ENCODE data around the gene ZHX3.

Gene ZHX3

GRCh38 chr20:41168281-41169161, 149.0 kb downstream of the ZHX3 start:
- Histone ChIP-seq H3K79me2 (no peaks in the 10 kb centered on the region), H3K27ac (no peak overlapping the region), H3K9ac (no peak overlapping the region), H2AFZ (no peak overlapping the region), H3K27me3 (ENCODE audit: control insufficient read depth, insufficient read depth, low read length) (no peaks in the 10 kb centered on the region), H3K4me1 (no peaks in the 10 kb centered on the region), H3K4me2 (ENCODE audit: low read length) (no peak overlapping the region), H3K4me3 (ENCODE audit: low read depth, low read length) (no peak overlapping the region), H3K9me3 (ENCODE audit: control insufficient read depth, low read length) (no peaks in the 10 kb centered on the region), H3K36me3 (ENCODE audit: control insufficient read depth, insufficient read depth, low read length) (no peaks in the 10 kb centered on the region)
- TF ChIP-seq, protein P1, sequence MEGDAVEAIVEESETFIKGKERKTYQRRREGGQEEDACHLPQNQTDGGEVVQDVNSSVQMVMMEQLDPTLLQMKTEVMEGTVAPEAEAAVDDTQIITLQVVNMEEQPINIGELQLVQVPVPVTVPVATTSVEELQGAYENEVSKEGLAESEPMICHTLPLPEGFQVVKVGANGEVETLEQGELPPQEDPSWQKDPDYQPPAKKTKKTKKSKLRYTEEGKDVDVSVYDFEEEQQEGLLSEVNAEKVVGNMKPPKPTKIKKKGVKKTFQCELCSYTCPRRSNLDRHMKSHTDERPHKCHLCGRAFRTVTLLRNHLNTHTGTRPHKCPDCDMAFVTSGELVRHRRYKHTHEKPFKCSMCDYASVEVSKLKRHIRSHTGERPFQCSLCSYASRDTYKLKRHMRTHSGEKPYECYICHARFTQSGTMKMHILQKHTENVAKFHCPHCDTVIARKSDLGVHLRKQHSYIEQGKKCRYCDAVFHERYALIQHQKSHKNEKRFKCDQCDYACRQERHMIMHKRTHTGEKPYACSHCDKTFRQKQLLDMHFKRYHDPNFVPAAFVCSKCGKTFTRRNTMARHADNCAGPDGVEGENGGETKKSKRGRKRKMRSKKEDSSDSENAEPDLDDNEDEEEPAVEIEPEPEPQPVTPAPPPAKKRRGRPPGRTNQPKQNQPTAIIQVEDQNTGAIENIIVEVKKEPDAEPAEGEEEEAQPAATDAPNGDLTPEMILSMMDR (IDR thresholded peaks at IDR 0.05) = no peak

- Histone ChIP-seq H3K9ac (no peak overlapping the region), H3K36me3 (ENCODE audit: control insufficient read depth, insufficient read depth, low read length) (no peaks in the 10 kb centered on the region), H3K27ac (no peak overlapping the region), H3K4me1 (no peaks in the 10 kb centered on the region), H2AFZ (no peak overlapping the region), H3K27me3 (ENCODE audit: control insufficient read depth, insufficient read depth, low read length) (no peaks in the 10 kb centered on the region), H3K4me2 (ENCODE audit: low read length) (no peak overlapping the region), H3K4me3 (ENCODE audit: low read depth, low read length) (no peak overlapping the region), H3K79me2 (peaks cover 3% of the 10 kb centered on the region), H3K9me3 (ENCODE audit: control insufficient read depth, low read length) (no peaks in the 10 kb centered on the region)
- TF ChIP-seq, protein P1 (IDR thresholded peaks at IDR 0.05) = no peak
Observed at GRCh38 chr20:41167481-41168253, 149.9 kb downstream of the ZHX3 start.

- Histone ChIP-seq H3K9me3 (ENCODE audit: control insufficient read depth, low read length) (no peaks in the 10 kb centered on the region), H3K4me1 (no peaks in the 10 kb centered on the region), H3K4me3 (ENCODE audit: low read depth, low read length) (no peak overlapping the region), H3K79me2 (peaks cover 3% of the 10 kb centered on the region), H3K27me3 (ENCODE audit: control insufficient read depth, insufficient read depth, low read length) (no peaks in the 10 kb centered on the region), H2AFZ (no peak overlapping the region), H3K4me2 (ENCODE audit: low read length) (no peak overlapping the region), H3K9ac (no peak overlapping the region), H3K27ac (no peak overlapping the region), H3K36me3 (ENCODE audit: control insufficient read depth, insufficient read depth, low read length) (no peaks in the 10 kb centered on the region)
- TF ChIP-seq, protein P1 (IDR thresholded peaks at IDR 0.05) = no peak
Observed at GRCh38 chr20:41167118-41167470, 150.4 kb downstream of the ZHX3 start.

GRCh38 chr20:41166201-41167117, 151.1 kb downstream of the ZHX3 start:
- Histone ChIP-seq H2AFZ (no peak overlapping the region), H3K79me2 (peaks cover 3% of the 10 kb centered on the region), H3K27me3 (ENCODE audit: control insufficient read depth, insufficient read depth, low read length) (no peaks in the 10 kb centered on the region), H3K27ac (no peak overlapping the region), H3K36me3 (ENCODE audit: control insufficient read depth, insufficient read depth, low read length) (no peaks in the 10 kb centered on the region), H3K4me2 (ENCODE audit: low read length) (no peak overlapping the region), H3K9ac (no peak overlapping the region), H3K4me1 (no peaks in the 10 kb centered on the region), H3K9me3 (ENCODE audit: control insufficient read depth, low read length) (no peaks in the 10 kb centered on the region), H3K4me3 (ENCODE audit: low read depth, low read length) (no peak overlapping the region)
- TF ChIP-seq, protein P1 (IDR thresholded peaks at IDR 0.05) = no peak
